PC-3 (cell line): ENCODE data around the gene DLEC1. TPM values are rescaled to one million over a fixed set of nuclear protein-coding genes. Genes with fewer than 3 reads are reported as not detected.

Experiments used
- ATAC-seq: fragments of 200-7000 bp; cut with Tn5 transposase; 2 replicates; pipeline ENCODE4 v1.9.1; 2020; ENCODE audit warnings: mild to moderate bottlenecking, moderate library complexity
- BruUV-seq: library from RNA; stranded (reverse); fragments of 400-500 nt; replicated peaks from 2 replicates; lab custom pipeline; 2021; lab: Mats Ljungman, UMichigan
- CTCF ChIA-PET: fragments of 300-600 bp; sonication (Branson Sonifier 250); formaldehyde crosslinking; loops from one replicate; lab custom pipeline; 2022; ENCODE audit warnings: antibody characterized with exemption; lab: Charles Lee
- POLR2A ChIA-PET: fragments of 300-600 bp; sonication (Branson Sonifier 250); formaldehyde crosslinking; loops from one replicate; lab custom pipeline; 2022; ENCODE audit warnings: antibody characterized with exemption; ENCODE audit not compliant: unreplicated experiment; lab: Charles Lee
- DNase-seq: peaks from one replicate; pipeline ENCODE4 v3.0.0-alpha.2; 2015
- H2AFZ ChIP-seq: fragments of 300-600 bp; sonication (generic); 2 replicates; pipeline ENCODE4 v1.6.0; 2016; ENCODE audit warnings: antibody characterized with exemption, low read length
- H3F3A ChIP-seq: fragments of 300-600 bp; sonication (generic); one replicate; pipeline ENCODE4 v1.6.0; 2017; ENCODE audit warnings: antibody characterized with exemption, low read length, control low read depth, mild to moderate bottlenecking; ENCODE audit not compliant: unreplicated experiment
- H3K27ac ChIP-seq: fragments of 300-600 bp; sonication (generic); 2 replicates; pipeline ENCODE4 v1.5.1; 2016; ENCODE audit warnings: mild to moderate bottlenecking, low read length
- H3K27me3 ChIP-seq: fragments of 300-600 bp; sonication (generic); 2 replicates; pipeline ENCODE4 v1.6.1; 2016; ENCODE audit warnings: low read length, mixed read lengths
- H3K36me3 ChIP-seq: fragments of 300-600 bp; sonication (generic); 2 replicates; pipeline ENCODE4 v1.6.1; 2016; ENCODE audit warnings: low read depth, mixed run types, low read length, mixed read lengths
- H3K4me1 ChIP-seq: fragments of 300-600 bp; sonication (generic); 2 replicates; pipeline ENCODE4 v1.5.1; 2016; ENCODE audit warnings: low read length; ENCODE audit not compliant: insufficient read depth
- H3K4me2 ChIP-seq: fragments of 300-600 bp; sonication (generic); 2 replicates; pipeline ENCODE4 v1.6.0; 2016; ENCODE audit warnings: low read length
- H3K4me3 ChIP-seq: fragments of 300-600 bp; sonication (generic); 2 replicates; pipeline ENCODE4 v1.5.1; 2016; ENCODE audit warnings: mild to moderate bottlenecking, low read length, mixed read lengths
- H3K79me2 ChIP-seq: fragments of 300-600 bp; sonication (generic); 2 replicates; pipeline ENCODE4 v1.6.1; 2017; ENCODE audit warnings: low read length, mixed read lengths
- H3K9ac ChIP-seq: fragments of 300-600 bp; sonication (generic); 2 replicates; pipeline ENCODE4 v1.6.0; 2016; ENCODE audit warnings: mild to moderate bottlenecking, low read length
- H3K9me2 ChIP-seq: fragments of 300-600 bp; sonication (generic); replicated peaks from 2 replicates; pipeline ENCODE4 v1.6.1; 2016; ENCODE audit warnings: mixed run types, low read length, mixed read lengths
- H3K9me3 ChIP-seq: fragments of 300-600 bp; sonication (generic); 2 replicates; pipeline ENCODE4 v1.6.1; 2016; ENCODE audit warnings: low read length, mixed read lengths
- H4K20me1 ChIP-seq: fragments of 300-600 bp; sonication (generic); 2 replicates; pipeline ENCODE4 v1.6.1; 2016; ENCODE audit warnings: low read length, mixed read lengths
- CTCF ChIP-seq: fragments of 300-600 bp; sonication (generic); conservative IDR thresholded peaks from 2 replicates; pipeline ENCODE4 v1.5.1; 2017; ENCODE audit warnings: antibody characterized with exemption, low read depth, mild to moderate bottlenecking, low read length
- EZH2 ChIP-seq: fragments of 300-600 bp; sonication (generic); IDR thresholded peaks from one replicate; pipeline ENCODE4 v1.6.1; 2017; ENCODE audit warnings: antibody characterized with exemption, mild to moderate bottlenecking, low read length; ENCODE audit not compliant: unreplicated experiment
- EZH2phosphoT487 ChIP-seq: fragments of 300-600 bp; sonication (generic); IDR thresholded peaks from 2 replicates; pipeline ENCODE4 v1.6.1; 2018; ENCODE audit warnings: mild to moderate bottlenecking, antibody characterized with exemption, low read length, borderline replicate concordance
- intact Hi-C: fragments of 100-400 bp; cut with micrococcal nuclease; formaldehyde crosslinking; loops from 2 replicates; pipeline ENCODE4 v1.9.0; 2023
- total RNA-seq: library from RNA; depleted of rRNA; stranded (reverse); fragments of >200 nt; gene quantifications from 2 replicates; pipeline ENCODE4 v1.2.3, GENCODE V29; 2014

DLEC1 gene
- total RNA-seq, 1 experiment from 2014 or later = not detected

- H3K9ac ChIP-seq = no peak overlapping the region
- H3K9me2 ChIP-seq = no peaks in the 10 kb centered on the region
- intact Hi-C loops = loop anchor here (10.0 kb wide), 2 partner anchors 324 to 1254 kb away; partner anchors contain the start of genes ACVR2B and SLC25A38
- H3K4me2 ChIP-seq = no peak overlapping the region
- peaks cover 4% of the 10 kb centered on the region for H3F3A ChIP-seq
- H3K9me3 ChIP-seq = no peaks in the 10 kb centered on the region
- no peaks in the 10 kb centered on the region for H4K20me1 ChIP-seq
- no peak overlapping the region for H3K27ac ChIP-seq
- ChIA-PET POLR2A (no interaction called here), CTCF (no interaction called here)
- peaks cover 72% of the 10 kb centered on the region for H3K36me3 ChIP-seq
- DNase-seq (no peak), ATAC-seq (no peak)
- no peak for TF ChIP-seq EZH2phosphoT487
- TF ChIP-seq CTCF = no peak
- TF ChIP-seq EZH2 = no peak
- no peak overlapping the region for H3K4me3 ChIP-seq
- BruUV-seq = no TSS peak
- H3K27me3 ChIP-seq = no peaks in the 10 kb centered on the region
- peaks cover 52% of the 10 kb centered on the region for H3K79me2 ChIP-seq
- H3K4me1 ChIP-seq = peaks cover 43% of the 10 kb centered on the region
- H2AFZ ChIP-seq = no peak overlapping the region
Measured at GRCh38 chr3:38130631-38131065, 91.6 kb downstream of the DLEC1 start.

GRCh38 chr3:38131621-38132369, 92.8 kb downstream of the DLEC1 start:
- CTCF ChIA-PET = no interaction called here
- Histone ChIP-seq H3K9me3 (no peaks in the 10 kb centered on the region), H3K4me1 (peaks cover 38% of the 10 kb centered on the region), H3K4me3 (no peak overlapping the region), H2AFZ (no peak overlapping the region), H3F3A (peaks cover 4% of the 10 kb centered on the region), H3K27me3 (no peaks in the 10 kb centered on the region), H4K20me1 (no peaks in the 10 kb centered on the region), H3K9me2 (no peaks in the 10 kb centered on the region), H3K27ac (peak overlapping the region; percentile 95; the same call in 1 of the 2 replicates), H3K4me2 (peak overlapping the region; percentile 81), H3K79me2 (peaks cover 64% of the 10 kb centered on the region), H3K36me3 (peaks cover 61% of the 10 kb centered on the region), H3K9ac (no peak overlapping the region)
- DNase-seq (no peak), ATAC-seq (no peak)
- intact Hi-C loops = loop anchor here (10.0 kb wide), 2 partner anchors 323 to 1253 kb away; partner anchors contain the start of genes ACVR2B and SLC25A38
- BruUV-seq = no TSS peak
- TF ChIP-seq CTCF (peak; percentile 63), EZH2 (no peak), EZH2phosphoT487 (no peak)
- POLR2A ChIA-PET = no interaction called here

GRCh38 chr3:38133209-38133556, 94.2 kb downstream of the DLEC1 start:
- Histone ChIP-seq H3K9me2 (no peaks in the 10 kb centered on the region), H3K9ac (peak overlapping the region; percentile 52), H3K4me2 (peak overlapping the region; percentile 81), H3K36me3 (peaks cover 47% of the 10 kb centered on the region), H3K9me3 (no peaks in the 10 kb centered on the region), H3K79me2 (peaks cover 65% of the 10 kb centered on the region), H2AFZ (no peak overlapping the region), H3K27ac (peak overlapping the region; percentile 95), H3K4me1 (peaks cover 47% of the 10 kb centered on the region), H4K20me1 (no peaks in the 10 kb centered on the region), H3F3A (peaks cover 4% of the 10 kb centered on the region), H3K4me3 (peak overlapping the region; percentile 93), H3K27me3 (no peaks in the 10 kb centered on the region)
- no TSS peak for BruUV-seq
- no peak for DNase-seq
- ATAC-seq = no peak
- ChIA-PET CTCF (interaction anchor here (1.1 kb wide), 2 partner anchors 9 to 114 kb away, joined by 3 read pairs; no protein-coding TSS in a partner anchor), POLR2A (interaction anchor here (0.6 kb wide), 1 partner anchor 57 kb away, joined by 3 read pairs; no protein-coding TSS in a partner anchor)
- intact Hi-C loops = loop anchor here (10.0 kb wide), 2 partner anchors 322 to 1252 kb away; partner anchors contain the start of genes ACVR2B and SLC25A38
- TF ChIP-seq EZH2phosphoT487 (no peak), CTCF (no peak), EZH2 (no peak)
